HUES6 (cell line): Measurements from ENCODE around the gene KIAA1328.

Experiments
- H3K27ac ChIP-seq: 2 replicates; pipeline ENCODE4 v1.7.0; 2013; ENCODE audit warnings: low read depth, mild to moderate bottlenecking, low read length, inconsistent platforms
- H3K27me3 ChIP-seq: 2 replicates; pipeline ENCODE4 v1.6.1; 2013; ENCODE audit warnings: low read length; ENCODE audit not compliant: control insufficient read depth, insufficient read depth
- H3K36me3 ChIP-seq: 2 replicates; pipeline ENCODE4 v1.6.1; 2013; ENCODE audit warnings: low read length; ENCODE audit not compliant: control insufficient read depth, insufficient read depth
- H3K4me1 ChIP-seq: 2 replicates; pipeline ENCODE4 v1.6.1; 2013; ENCODE audit warnings: low read length; ENCODE audit not compliant: control insufficient read depth, insufficient read depth
- H3K4me3 ChIP-seq: 2 replicates; pipeline ENCODE4 v1.5.1; 2013; ENCODE audit warnings: low read depth, low read length
- H3K9ac ChIP-seq: one replicate; pipeline ENCODE4 v1.6.1; 2013; ENCODE audit warnings: mild to moderate bottlenecking, low read length
- H3K9me3 ChIP-seq: 2 replicates; pipeline ENCODE4 v1.6.1; 2013; ENCODE audit warnings: low read depth, low read length; ENCODE audit not compliant: control insufficient read depth, insufficient read depth

The KIAA1328 gene

GRCh38 chr18:37264956-37265355 is 436.0 kb downstream of the KIAA1328 start:
- Histone ChIP-seq H3K4me3 (no peak overlapping the region), H3K27ac (no peak overlapping the region), H3K9me3 (no peaks in the 10 kb centered on the region), H3K27me3 (peaks cover 45% of the 10 kb centered on the region), H3K9ac (no peak overlapping the region), H3K4me1 (no peaks in the 10 kb centered on the region), H3K36me3 (no peaks in the 10 kb centered on the region)

- peaks cover 41% of the 10 kb centered on the region for H3K27me3 ChIP-seq
- no peaks in the 10 kb centered on the region for H3K4me1 ChIP-seq
- no peak overlapping the region for H3K4me3 ChIP-seq
- no peak overlapping the region for H3K9ac ChIP-seq
- no peak overlapping the region for H3K27ac ChIP-seq
- H3K9me3 ChIP-seq: no peaks in the 10 kb centered on the region
- H3K36me3 ChIP-seq: no peaks in the 10 kb centered on the region
These were observed 436.5 kb downstream of the KIAA1328 start for GRCh38 chr18:37265382-37265781.

- Histone ChIP-seq H3K36me3 (no peaks in the 10 kb centered on the region), H3K27ac (no peak overlapping the region), H3K4me1 (no peaks in the 10 kb centered on the region), H3K9me3 (no peaks in the 10 kb centered on the region), H3K9ac (no peak overlapping the region), H3K4me3 (no peak overlapping the region), H3K27me3 (peaks cover 33% of the 10 kb centered on the region)
These were observed 437.4 kb downstream of the KIAA1328 start for GRCh38 chr18:37266290-37266689.

- no peaks in the 10 kb centered on the region for H3K9me3 ChIP-seq
- H3K36me3 ChIP-seq: no peaks in the 10 kb centered on the region
- no peaks in the 10 kb centered on the region for H3K4me1 ChIP-seq
- H3K4me3 ChIP-seq: no peak overlapping the region
- H3K9ac ChIP-seq: no peak overlapping the region
- H3K27me3 ChIP-seq: peaks cover 51% of the 10 kb centered on the region
- H3K27ac ChIP-seq: no peak overlapping the region
These were observed 441.2 kb downstream of the KIAA1328 start for GRCh38 chr18:37270038-37270665.

GRCh38 chr18:37270666-37271052 is 441.7 kb downstream of the KIAA1328 start:
- H3K27ac ChIP-seq: no peak overlapping the region
- no peak overlapping the region for H3K9ac ChIP-seq
- no peaks in the 10 kb centered on the region for H3K4me1 ChIP-seq
- no peaks in the 10 kb centered on the region for H3K36me3 ChIP-seq
- no peaks in the 10 kb centered on the region for H3K9me3 ChIP-seq
- peaks cover 55% of the 10 kb centered on the region for H3K27me3 ChIP-seq
- no peak overlapping the region for H3K4me3 ChIP-seq

GRCh38 chr18:37272226-37272625 is 443.3 kb downstream of the KIAA1328 start:
- Histone ChIP-seq H3K36me3 (no peaks in the 10 kb centered on the region), H3K4me3 (no peak overlapping the region), H3K27ac (no peak overlapping the region), H3K4me1 (no peaks in the 10 kb centered on the region), H3K9ac (no peak overlapping the region), H3K9me3 (no peaks in the 10 kb centered on the region), H3K27me3 (peaks cover 57% of the 10 kb centered on the region)

- peaks cover 59% of the 10 kb centered on the region for H3K27me3 ChIP-seq
- H3K9ac ChIP-seq: no peak overlapping the region
- no peaks in the 10 kb centered on the region for H3K4me1 ChIP-seq
- no peaks in the 10 kb centered on the region for H3K36me3 ChIP-seq
- no peak overlapping the region for H3K4me3 ChIP-seq
- no peaks in the 10 kb centered on the region for H3K9me3 ChIP-seq
- H3K27ac ChIP-seq: no peak overlapping the region
These were observed 443.9 kb downstream of the KIAA1328 start for GRCh38 chr18:37272841-37273240.

GRCh38 chr18:37274309-37275236 is 445.6 kb downstream of the KIAA1328 start:
- Histone ChIP-seq H3K9me3 (no peaks in the 10 kb centered on the region), H3K4me3 (peak overlapping the region; percentile 41; the same call in 1 of the 2 replicates), H3K4me1 (no peaks in the 10 kb centered on the region), H3K36me3 (no peaks in the 10 kb centered on the region), H3K27ac (no peak overlapping the region), H3K9ac (no peak overlapping the region), H3K27me3 (peaks cover 44% of the 10 kb centered on the region)

GRCh38 chr18:37275237-37275741 is 446.4 kb downstream of the KIAA1328 start:
- H3K4me3 ChIP-seq: peak overlapping the region; percentile 41; the same call in 1 of the 2 replicates

GRCh38 chr18:37276111-37276890 is 447.4 kb downstream of the KIAA1328 start:
- Histone ChIP-seq H3K36me3 (no peaks in the 10 kb centered on the region), H3K27ac (no peak overlapping the region), H3K27me3 (peaks cover 56% of the 10 kb centered on the region), H3K9me3 (no peaks in the 10 kb centered on the region), H3K4me1 (no peaks in the 10 kb centered on the region), H3K4me3 (no peak overlapping the region), H3K9ac (no peak overlapping the region)

More at GRCh38 chr18:37275237-37275741, 446.4 kb downstream of the KIAA1328 start:
- no peaks in the 10 kb centered on the region for H3K36me3 ChIP-seq
- H3K27ac ChIP-seq: no peak overlapping the region
- no peak overlapping the region for H3K9ac ChIP-seq
- no peaks in the 10 kb centered on the region for H3K4me1 ChIP-seq
- H3K27me3 ChIP-seq: peaks cover 46% of the 10 kb centered on the region
- no peaks in the 10 kb centered on the region for H3K9me3 ChIP-seq
